Measurements from ENCODE around the gene COL13A1. TPM values are rescaled to one million over a fixed set of nuclear protein-coding genes. Genes with fewer than 3 reads are reported as not detected.

COL13A1 gene
- total and polyA plus RNA-seq, 2 experiments from 2014 or later, result 5.2 to 8.6 TPM

DNA sequence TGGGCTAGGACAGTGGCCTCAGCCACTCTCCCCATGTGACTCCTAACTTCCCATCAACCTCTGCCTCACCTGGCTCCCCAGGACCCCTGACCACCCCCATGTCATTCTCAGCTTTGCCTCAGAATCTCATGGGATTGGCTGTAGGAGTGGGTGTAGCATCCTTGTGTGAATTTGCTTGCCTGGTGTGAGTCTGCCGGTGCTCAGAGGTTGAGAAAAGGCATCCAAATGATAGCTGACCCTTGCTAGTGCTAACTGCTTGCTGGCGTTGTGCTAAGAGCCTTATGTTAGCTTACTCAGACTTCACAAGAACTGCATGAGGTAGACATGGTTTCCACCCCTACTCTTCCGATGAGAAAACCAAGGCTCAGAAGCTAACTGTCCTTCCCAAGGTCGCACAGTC, 74.2 kb downstream of the COL13A1 start:
- Mint-ChIP-seq H3K9me3 (no peaks in the 10 kb centered on the region), H3K4me3 (no peak overlapping the region), H3K4me1 (peaks cover 72% of the 10 kb centered on the region), H3K27ac (peak overlapping the region; percentile 48; the same call in 1 of the 2 replicates), H3K36me3 (ENCODE audit: low read depth) (no peaks in the 10 kb centered on the region), H3K27me3 (ENCODE audit: insufficient read depth, low read depth, poor library complexity) (peaks cover 16% of the 10 kb centered on the region)
- no peak for TF ChIP-seq CREB1 (CRISPR knock-in tag; IDR thresholded peaks at IDR 0.05; ENCODE audit: low read depth)
- TF ChIP-seq ZNF114 (CRISPR knock-in tag; IDR thresholded peaks at IDR 0.05), result no peak
- no peak for TF ChIP-seq ZNF331 (CRISPR knock-in tag; IDR thresholded peaks at IDR 0.05; ENCODE audit: low read depth)
- TF ChIP-seq EZH2 (IDR thresholded peaks at IDR 0.05; ENCODE audit: low read depth, unreplicated experiment), result no peak
- no peak for TF ChIP-seq POLR2AphosphoS5 (IDR thresholded peaks at IDR 0.05; ENCODE audit: low read depth)
- TF ChIP-seq, protein P1, sequence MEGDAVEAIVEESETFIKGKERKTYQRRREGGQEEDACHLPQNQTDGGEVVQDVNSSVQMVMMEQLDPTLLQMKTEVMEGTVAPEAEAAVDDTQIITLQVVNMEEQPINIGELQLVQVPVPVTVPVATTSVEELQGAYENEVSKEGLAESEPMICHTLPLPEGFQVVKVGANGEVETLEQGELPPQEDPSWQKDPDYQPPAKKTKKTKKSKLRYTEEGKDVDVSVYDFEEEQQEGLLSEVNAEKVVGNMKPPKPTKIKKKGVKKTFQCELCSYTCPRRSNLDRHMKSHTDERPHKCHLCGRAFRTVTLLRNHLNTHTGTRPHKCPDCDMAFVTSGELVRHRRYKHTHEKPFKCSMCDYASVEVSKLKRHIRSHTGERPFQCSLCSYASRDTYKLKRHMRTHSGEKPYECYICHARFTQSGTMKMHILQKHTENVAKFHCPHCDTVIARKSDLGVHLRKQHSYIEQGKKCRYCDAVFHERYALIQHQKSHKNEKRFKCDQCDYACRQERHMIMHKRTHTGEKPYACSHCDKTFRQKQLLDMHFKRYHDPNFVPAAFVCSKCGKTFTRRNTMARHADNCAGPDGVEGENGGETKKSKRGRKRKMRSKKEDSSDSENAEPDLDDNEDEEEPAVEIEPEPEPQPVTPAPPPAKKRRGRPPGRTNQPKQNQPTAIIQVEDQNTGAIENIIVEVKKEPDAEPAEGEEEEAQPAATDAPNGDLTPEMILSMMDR (conservative IDR thresholded peaks at IDR 0.05; ENCODE audit: low read depth in 2 of 2), result no peak
- TF ChIP-seq, protein P2, sequence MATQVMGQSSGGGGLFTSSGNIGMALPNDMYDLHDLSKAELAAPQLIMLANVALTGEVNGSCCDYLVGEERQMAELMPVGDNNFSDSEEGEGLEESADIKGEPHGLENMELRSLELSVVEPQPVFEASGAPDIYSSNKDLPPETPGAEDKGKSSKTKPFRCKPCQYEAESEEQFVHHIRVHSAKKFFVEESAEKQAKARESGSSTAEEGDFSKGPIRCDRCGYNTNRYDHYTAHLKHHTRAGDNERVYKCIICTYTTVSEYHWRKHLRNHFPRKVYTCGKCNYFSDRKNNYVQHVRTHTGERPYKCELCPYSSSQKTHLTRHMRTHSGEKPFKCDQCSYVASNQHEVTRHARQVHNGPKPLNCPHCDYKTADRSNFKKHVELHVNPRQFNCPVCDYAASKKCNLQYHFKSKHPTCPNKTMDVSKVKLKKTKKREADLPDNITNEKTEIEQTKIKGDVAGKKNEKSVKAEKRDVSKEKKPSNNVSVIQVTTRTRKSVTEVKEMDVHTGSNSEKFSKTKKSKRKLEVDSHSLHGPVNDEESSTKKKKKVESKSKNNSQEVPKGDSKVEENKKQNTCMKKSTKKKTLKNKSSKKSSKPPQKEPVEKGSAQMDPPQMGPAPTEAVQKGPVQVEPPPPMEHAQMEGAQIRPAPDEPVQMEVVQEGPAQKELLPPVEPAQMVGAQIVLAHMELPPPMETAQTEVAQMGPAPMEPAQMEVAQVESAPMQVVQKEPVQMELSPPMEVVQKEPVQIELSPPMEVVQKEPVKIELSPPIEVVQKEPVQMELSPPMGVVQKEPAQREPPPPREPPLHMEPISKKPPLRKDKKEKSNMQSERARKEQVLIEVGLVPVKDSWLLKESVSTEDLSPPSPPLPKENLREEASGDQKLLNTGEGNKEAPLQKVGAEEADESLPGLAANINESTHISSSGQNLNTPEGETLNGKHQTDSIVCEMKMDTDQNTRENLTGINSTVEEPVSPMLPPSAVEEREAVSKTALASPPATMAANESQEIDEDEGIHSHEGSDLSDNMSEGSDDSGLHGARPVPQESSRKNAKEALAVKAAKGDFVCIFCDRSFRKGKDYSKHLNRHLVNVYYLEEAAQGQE (IDR thresholded peaks at IDR 0.05; ENCODE audit: unreplicated experiment), result no peak
- TF ChIP-seq, protein P3, sequence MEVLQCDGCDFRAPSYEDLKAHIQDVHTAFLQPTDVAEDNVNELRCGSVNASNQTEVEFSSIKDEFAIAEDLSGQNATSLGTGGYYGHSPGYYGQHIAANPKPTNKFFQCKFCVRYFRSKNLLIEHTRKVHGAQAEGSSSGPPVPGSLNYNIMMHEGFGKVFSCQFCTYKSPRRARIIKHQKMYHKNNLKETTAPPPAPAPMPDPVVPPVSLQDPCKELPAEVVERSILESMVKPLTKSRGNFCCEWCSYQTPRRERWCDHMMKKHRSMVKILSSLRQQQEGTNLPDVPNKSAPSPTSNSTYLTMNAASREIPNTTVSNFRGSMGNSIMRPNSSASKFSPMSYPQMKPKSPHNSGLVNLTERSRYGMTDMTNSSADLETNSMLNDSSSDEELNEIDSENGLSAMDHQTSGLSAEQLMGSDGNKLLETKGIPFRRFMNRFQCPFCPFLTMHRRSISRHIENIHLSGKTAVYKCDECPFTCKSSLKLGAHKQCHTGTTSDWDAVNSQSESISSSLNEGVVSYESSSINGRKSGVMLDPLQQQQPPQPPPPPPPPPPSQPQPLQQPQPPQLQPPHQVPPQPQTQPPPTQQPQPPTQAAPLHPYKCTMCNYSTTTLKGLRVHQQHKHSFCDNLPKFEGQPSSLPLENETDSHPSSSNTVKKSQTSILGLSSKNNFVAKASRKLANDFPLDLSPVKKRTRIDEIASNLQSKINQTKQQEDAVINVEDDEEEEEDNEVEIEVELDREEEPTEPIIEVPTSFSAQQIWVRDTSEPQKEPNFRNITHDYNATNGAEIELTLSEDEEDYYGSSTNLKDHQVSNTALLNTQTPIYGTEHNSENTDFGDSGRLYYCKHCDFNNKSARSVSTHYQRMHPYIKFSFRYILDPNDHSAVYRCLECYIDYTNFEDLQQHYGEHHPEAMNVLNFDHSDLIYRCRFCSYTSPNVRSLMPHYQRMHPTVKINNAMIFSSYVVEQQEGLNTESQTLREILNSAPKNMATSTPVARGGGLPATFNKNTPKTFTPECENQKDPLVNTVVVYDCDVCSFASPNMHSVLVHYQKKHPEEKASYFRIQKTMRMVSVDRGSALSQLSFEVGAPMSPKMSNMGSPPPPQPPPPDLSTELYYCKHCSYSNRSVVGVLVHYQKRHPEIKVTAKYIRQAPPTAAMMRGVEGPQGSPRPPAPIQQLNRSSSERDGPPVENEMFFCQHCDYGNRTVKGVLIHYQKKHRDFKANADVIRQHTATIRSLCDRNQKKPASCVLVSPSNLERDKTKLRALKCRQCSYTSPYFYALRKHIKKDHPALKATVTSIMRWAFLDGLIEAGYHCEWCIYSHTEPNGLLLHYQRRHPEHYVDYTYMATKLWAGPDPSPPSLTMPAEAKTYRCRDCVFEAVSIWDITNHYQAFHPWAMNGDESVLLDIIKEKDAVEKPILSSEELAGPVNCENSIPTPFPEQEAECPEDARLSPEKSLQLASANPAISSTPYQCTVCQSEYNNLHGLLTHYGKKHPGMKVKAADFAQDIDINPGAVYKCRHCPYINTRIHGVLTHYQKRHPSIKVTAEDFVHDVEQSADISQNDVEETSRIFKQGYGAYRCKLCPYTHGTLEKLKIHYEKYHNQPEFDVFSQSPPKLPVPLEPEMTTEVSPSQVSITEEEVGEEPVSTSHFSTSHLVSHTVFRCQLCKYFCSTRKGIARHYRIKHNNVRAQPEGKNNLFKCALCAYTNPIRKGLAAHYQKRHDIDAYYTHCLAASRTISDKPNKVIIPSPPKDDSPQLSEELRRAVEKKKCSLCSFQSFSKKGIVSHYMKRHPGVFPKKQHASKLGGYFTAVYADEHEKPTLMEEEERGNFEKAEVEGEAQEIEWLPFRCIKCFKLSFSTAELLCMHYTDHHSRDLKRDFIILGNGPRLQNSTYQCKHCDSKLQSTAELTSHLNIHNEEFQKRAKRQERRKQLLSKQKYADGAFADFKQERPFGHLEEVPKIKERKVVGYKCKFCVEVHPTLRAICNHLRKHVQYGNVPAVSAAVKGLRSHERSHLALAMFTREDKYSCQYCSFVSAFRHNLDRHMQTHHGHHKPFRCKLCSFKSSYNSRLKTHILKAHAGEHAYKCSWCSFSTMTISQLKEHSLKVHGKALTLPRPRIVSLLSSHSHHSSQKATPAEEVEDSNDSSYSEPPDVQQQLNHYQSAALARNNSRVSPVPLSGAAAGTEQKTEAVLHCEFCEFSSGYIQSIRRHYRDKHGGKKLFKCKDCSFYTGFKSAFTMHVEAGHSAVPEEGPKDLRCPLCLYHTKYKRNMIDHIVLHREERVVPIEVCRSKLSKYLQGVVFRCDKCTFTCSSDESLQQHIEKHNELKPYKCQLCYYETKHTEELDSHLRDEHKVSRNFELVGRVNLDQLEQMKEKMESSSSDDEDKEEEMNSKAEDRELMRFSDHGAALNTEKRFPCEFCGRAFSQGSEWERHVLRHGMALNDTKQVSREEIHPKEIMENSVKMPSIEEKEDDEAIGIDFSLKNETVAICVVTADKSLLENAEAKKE (CRISPR knock-in tag; IDR thresholded peaks at IDR 0.05), result no peak
- ATAC-seq (no peak), DNase-seq (ENCODE audit: low spot score) (no peak)
- H3K27ac ChIP-seq (ENCODE audit: low read depth), result no peak overlapping the region
- H3K79me2 ChIP-seq (replicated peaks; ENCODE audit: insufficient read depth), result no peaks in the 10 kb centered on the region
- no peaks in the 10 kb centered on the region for H3K36me3 ChIP-seq (ENCODE audit: insufficient read depth)
- no peaks in the 10 kb centered on the region for H3K27me3 ChIP-seq (ENCODE audit: insufficient read depth)
- no peak overlapping the region for H3K4me2 ChIP-seq
- H3K4me3 ChIP-seq, result no peak overlapping the region
- H3K4me1 ChIP-seq (ENCODE audit: insufficient read depth), result peaks cover 36% of the 10 kb centered on the region
- H2AFZ ChIP-seq, result no peak overlapping the region
- H3K9me2 ChIP-seq (ENCODE audit: insufficient read depth), result no peaks in the 10 kb centered on the region
- no peaks in the 10 kb centered on the region for H4K20me1 ChIP-seq (replicated peaks; ENCODE audit: insufficient read depth)
- H3F3A ChIP-seq (replicated peaks; ENCODE audit: low read depth), result no peaks in the 10 kb centered on the region
